ENCODE results near the gene HSF5. TPM values are rescaled to one million over a fixed set of nuclear protein-coding genes. Genes with fewer than 3 reads are reported as not detected.
"Not testable (repeated sequence)": the region's sequence is repeated elsewhere in the genome, so short reads cannot be mapped to it uniquely, and the experiment has no call there.

The HSF5 gene
- total RNA-seq, 4 donors from 2014 or later, result not detected

- Histone ChIP-seq H3K36me3 (no peaks in the 10 kb centered on the region), H3K27me3 (no peaks in the 10 kb centered on the region), H3K9me3 (no peaks in the 10 kb centered on the region), H3K4me1 (peaks cover 41% of the 10 kb centered on the region), H3K4me3 (no peak overlapping the region), H3K27ac (no peak overlapping the region)
- DNase-seq (ENCODE audit: low spot score in 2 of 2), result no peak
- TF ChIP-seq CTCF (IDR thresholded peaks at IDR 0.05) (no peak), POLR2A (IDR thresholded peaks at IDR 0.05) (no peak), EP300 (IDR thresholded peaks at IDR 0.05) (no peak), POLR2AphosphoS5 (IDR thresholded peaks at IDR 0.05) (no peak)
- WGBS, result 39% methylated on average over 2 of the region's 2 CpGs
Observed at GRCh38 chr17:58401287-58401686, 86.9 kb downstream of the HSF5 start.

DNA sequence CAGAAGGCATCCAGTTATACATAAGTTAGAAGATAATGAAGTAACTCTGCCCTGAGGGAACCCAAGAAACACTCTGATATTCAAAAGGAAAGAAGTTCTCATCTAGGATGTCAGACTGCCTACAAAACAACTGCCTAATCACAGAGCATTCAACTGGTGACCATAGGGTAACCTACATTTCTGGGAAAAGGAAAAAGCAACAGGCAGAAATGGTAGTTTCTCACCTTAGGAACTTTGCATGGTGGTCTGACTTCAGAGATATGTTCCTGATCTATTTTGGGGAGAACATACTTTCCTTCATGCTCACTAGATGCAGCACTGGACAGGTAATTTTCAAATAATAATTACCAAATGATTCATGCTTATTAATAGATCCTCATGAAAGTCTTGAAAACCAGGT lies 87.4 kb downstream of the HSF5 start:
- Histone ChIP-seq H3K27me3 (no peaks in the 10 kb centered on the region), H3K4me1 (peaks cover 41% of the 10 kb centered on the region), H3K27ac (peak overlapping the region; percentile 2), H3K36me3 (no peaks in the 10 kb centered on the region), H3K9me3 (no peaks in the 10 kb centered on the region), H3K4me3 (no peak overlapping the region)
- no peak for DNase-seq (ENCODE audit: low spot score in 2 of 2)
- TF ChIP-seq EP300 (IDR thresholded peaks at IDR 0.05), result no peak
- TF ChIP-seq POLR2A (IDR thresholded peaks at IDR 0.05), result no peak
- TF ChIP-seq POLR2AphosphoS5 (IDR thresholded peaks at IDR 0.05), result no peak
- TF ChIP-seq CTCF (IDR thresholded peaks at IDR 0.05), result no peak

DNA sequence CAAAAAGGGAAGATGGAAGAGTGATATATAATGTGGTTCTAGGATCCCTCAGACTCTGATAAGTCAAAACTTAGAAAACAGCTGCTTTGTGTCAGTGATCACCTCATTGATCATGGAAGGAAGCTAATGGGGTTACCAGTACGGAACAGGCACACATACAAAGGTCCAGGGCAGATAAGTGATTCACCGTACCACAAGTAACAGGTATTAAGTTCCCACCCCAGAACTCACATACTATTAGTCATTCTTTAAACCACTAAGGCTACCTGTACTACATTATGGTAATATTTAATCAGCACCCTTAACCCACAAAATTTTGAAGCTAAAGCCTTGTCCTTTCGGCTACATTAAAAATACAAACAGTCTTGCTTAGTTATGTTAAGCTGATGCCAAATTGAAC lies 88.2 kb downstream of the HSF5 start:
- 76% methylated on average over 3 of the region's 3 CpGs for WGBS

GRCh38 chr17:58398574-58399266 lies 89.5 kb downstream of the HSF5 start:
- DNase-seq (ENCODE audit: low spot score in 2 of 2), result no peak
- Histone ChIP-seq H3K9me3 (no peaks in the 10 kb centered on the region), H3K4me3 (no peak overlapping the region), H3K27ac (no peak overlapping the region), H3K36me3 (no peaks in the 10 kb centered on the region), H3K27me3 (no peaks in the 10 kb centered on the region), H3K4me1 (peaks cover 34% of the 10 kb centered on the region)
- 36% methylated on average over 3 of the region's 3 CpGs for WGBS
- TF ChIP-seq EP300 (IDR thresholded peaks at IDR 0.05) (no peak), POLR2A (IDR thresholded peaks at IDR 0.05) (no peak), CTCF (IDR thresholded peaks at IDR 0.05) (no peak), POLR2AphosphoS5 (IDR thresholded peaks at IDR 0.05) (no peak)

More for the DNA sequence above, 88.2 kb downstream of the HSF5 start:
- H3K4me3 ChIP-seq, result no peak overlapping the region
- no peak overlapping the region for H3K27ac ChIP-seq
- no peaks in the 10 kb centered on the region for H3K9me3 ChIP-seq
- H3K36me3 ChIP-seq, result no peaks in the 10 kb centered on the region
- TF ChIP-seq POLR2A (IDR thresholded peaks at IDR 0.05), result no peak
- no peak for TF ChIP-seq POLR2AphosphoS5 (IDR thresholded peaks at IDR 0.05)
- no peak for TF ChIP-seq CTCF (IDR thresholded peaks at IDR 0.05)
- no peak for TF ChIP-seq EP300 (IDR thresholded peaks at IDR 0.05)
- H3K4me1 ChIP-seq, result peaks cover 39% of the 10 kb centered on the region
- DNase-seq (ENCODE audit: low spot score in 2 of 2), result no peak
- H3K27me3 ChIP-seq, result no peaks in the 10 kb centered on the region

DNA sequence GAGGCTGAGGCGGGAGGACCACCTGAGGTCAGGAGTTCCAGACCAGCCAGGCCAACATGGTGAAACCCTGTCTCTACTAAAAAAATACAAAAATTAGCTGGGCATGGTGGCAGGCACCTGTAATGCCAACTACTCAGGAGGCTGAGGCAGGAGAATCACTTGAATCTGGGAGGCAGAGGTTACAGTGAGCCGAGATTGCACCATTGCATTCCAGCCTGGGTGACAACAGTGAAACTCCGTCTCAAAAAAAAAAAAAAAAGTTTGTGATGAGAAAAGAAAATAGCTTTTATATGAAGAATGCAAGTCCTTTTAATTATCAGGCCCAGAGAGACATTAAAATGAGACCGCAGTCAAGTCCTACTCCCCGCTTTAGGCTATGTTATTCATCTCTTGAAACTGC lies 90.8 kb downstream of the HSF5 start:
- peaks cover 23% of the 10 kb centered on the region for H3K4me1 ChIP-seq
- H3K27me3 ChIP-seq; H3K4me3 ChIP-seq; DNase-seq (ENCODE audit: low spot score in 2 of 2); H3K36me3 ChIP-seq; H3K27ac ChIP-seq; H3K9me3 ChIP-seq: not testable (repeated sequence)
- WGBS, result 79% methylated on average over 5 of the region's 5 CpGs

- no peaks in the 10 kb centered on the region for H3K27me3 ChIP-seq
- no peak overlapping the region for H3K4me3 ChIP-seq
- DNase-seq (ENCODE audit: low spot score in 2 of 2), result no peak
- peaks cover 20% of the 10 kb centered on the region for H3K4me1 ChIP-seq
- no peaks in the 10 kb centered on the region for H3K36me3 ChIP-seq
- no peaks in the 10 kb centered on the region for H3K9me3 ChIP-seq
- WGBS, result 85% methylated on average over 4 of the region's 4 CpGs
- TF ChIP-seq POLR2A (IDR thresholded peaks at IDR 0.05) (no peak), EP300 (IDR thresholded peaks at IDR 0.05) (no peak), POLR2AphosphoS5 (IDR thresholded peaks at IDR 0.05) (no peak), CTCF (IDR thresholded peaks at IDR 0.05) (no peak)
- H3K27ac ChIP-seq, result no peak overlapping the region
Observed at GRCh38 chr17:58396173-58396572, 92.0 kb downstream of the HSF5 start.

All from suprapubic skin (tissue), 4 donors.